Measurements from ENCODE around the gene KCNJ6.
"Not testable (repeated sequence)": the region's sequence is repeated elsewhere in the genome, so short reads cannot be mapped to it uniquely, and the experiment has no call there.

Gene KCNJ6

DNA sequence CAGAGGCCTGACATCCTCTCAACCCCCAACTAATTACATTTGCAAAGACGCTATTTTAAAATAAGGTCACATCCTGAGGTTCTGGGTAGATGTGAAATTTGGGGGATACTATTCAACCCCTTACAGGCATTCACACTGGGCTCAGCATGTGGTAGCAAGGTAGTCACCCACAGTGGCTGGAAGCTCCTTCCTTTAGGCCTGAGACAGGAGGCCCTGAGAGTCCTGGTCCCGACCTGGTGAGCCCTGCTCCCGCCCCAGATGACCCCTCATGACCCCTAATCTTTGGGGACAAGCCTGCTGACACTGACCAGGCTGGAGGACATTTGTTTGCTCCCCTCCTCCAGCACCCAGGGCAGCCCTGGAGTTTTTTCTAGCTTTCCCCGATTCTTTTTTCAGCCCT is 323.8 kb downstream of the KCNJ6 start:
- H3K4me1 ChIP-seq (ENCODE audit: control insufficient read depth, insufficient read depth, low read length, unreplicated experiment), result no peaks in the 10 kb centered on the region
- H3K4me3 ChIP-seq (ENCODE audit: low read depth, low read length), result no peak overlapping the region
- H2AFZ ChIP-seq (ENCODE audit: low read length, unreplicated experiment), result no peak overlapping the region
- H3K27me3 ChIP-seq (ENCODE audit: insufficient read depth, low read length), result peaks cover 21% of the 10 kb centered on the region; the same call in 1 of the 2 replicates
- H3K36me3 ChIP-seq (ENCODE audit: insufficient read depth, low read length), result no peaks in the 10 kb centered on the region
- no peak overlapping the region for H3K27ac ChIP-seq (ENCODE audit: low read depth, low read length)
- no peaks in the 10 kb centered on the region for H3K79me2 ChIP-seq (ENCODE audit: control insufficient read depth, insufficient read depth, low read length, unreplicated experiment)

DNA sequence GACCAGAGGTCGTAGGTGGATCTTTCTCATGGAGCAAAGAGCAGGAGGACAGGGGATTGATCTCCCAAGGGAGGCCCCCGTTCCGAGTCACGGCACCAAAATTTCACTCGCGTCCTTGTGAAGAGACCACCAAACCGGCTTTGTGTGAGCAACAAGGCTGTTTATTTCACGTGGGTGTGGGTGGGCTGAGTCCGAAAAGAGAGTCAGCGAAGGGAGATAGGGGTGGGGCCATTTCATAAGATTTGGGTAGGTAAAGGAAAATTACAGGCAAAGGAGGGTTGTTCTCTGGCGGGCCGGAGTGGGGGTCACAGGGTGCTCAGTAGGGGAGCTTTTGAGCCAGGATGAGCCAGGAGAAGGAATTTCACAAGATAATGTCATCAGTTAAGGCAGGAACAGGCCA is 324.3 kb downstream of the KCNJ6 start:
- H2AFZ ChIP-seq (ENCODE audit: low read length, unreplicated experiment); H3K27ac ChIP-seq (ENCODE audit: low read depth, low read length); H3K79me2 ChIP-seq (ENCODE audit: control insufficient read depth, insufficient read depth, low read length, unreplicated experiment); H3K4me1 ChIP-seq (ENCODE audit: control insufficient read depth, insufficient read depth, low read length, unreplicated experiment); H3K36me3 ChIP-seq (ENCODE audit: insufficient read depth, low read length); H3K4me3 ChIP-seq (ENCODE audit: low read depth, low read length): not testable (repeated sequence)
- peaks cover 21% of the 10 kb centered on the region; the same call in 1 of the 2 replicates for H3K27me3 ChIP-seq (ENCODE audit: insufficient read depth, low read length)

- H3K4me3 ChIP-seq (ENCODE audit: low read depth, low read length); H3K79me2 ChIP-seq (ENCODE audit: control insufficient read depth, insufficient read depth, low read length, unreplicated experiment); H3K27ac ChIP-seq (ENCODE audit: low read depth, low read length); H2AFZ ChIP-seq (ENCODE audit: low read length, unreplicated experiment); H3K4me1 ChIP-seq (ENCODE audit: control insufficient read depth, insufficient read depth, low read length, unreplicated experiment); H3K36me3 ChIP-seq (ENCODE audit: insufficient read depth, low read length): not testable (repeated sequence)
- peaks cover 18% of the 10 kb centered on the region; the same call in 1 of the 2 replicates for H3K27me3 ChIP-seq (ENCODE audit: insufficient read depth, low read length)
These were observed 325.4 kb downstream of the KCNJ6 start for GRCh38 chr21:37590836-37591235.

- H3K4me3 ChIP-seq (ENCODE audit: low read depth, low read length), result not testable (repeated sequence)
These were observed 327.6 kb downstream of the KCNJ6 start for GRCh38 chr21:37588644-37589043.

GRCh38 chr21:37587635-37588177 is 328.6 kb downstream of the KCNJ6 start:
- Histone ChIP-seq H3K27ac (ENCODE audit: low read depth, low read length) (no peak overlapping the region), H3K79me2 (ENCODE audit: control insufficient read depth, insufficient read depth, low read length, unreplicated experiment) (no peaks in the 10 kb centered on the region), H2AFZ (ENCODE audit: low read length, unreplicated experiment) (no peak overlapping the region), H3K4me1 (ENCODE audit: control insufficient read depth, insufficient read depth, low read length, unreplicated experiment) (no peaks in the 10 kb centered on the region), H3K4me3 (ENCODE audit: low read depth, low read length) (no peak overlapping the region), H3K27me3 (ENCODE audit: insufficient read depth, low read length) (no peaks in the 10 kb centered on the region), H3K36me3 (ENCODE audit: insufficient read depth, low read length) (no peaks in the 10 kb centered on the region)

More at GRCh38 chr21:37588644-37589043, 327.6 kb downstream of the KCNJ6 start:
- H2AFZ ChIP-seq (ENCODE audit: low read length, unreplicated experiment); H3K27ac ChIP-seq (ENCODE audit: low read depth, low read length); H3K79me2 ChIP-seq (ENCODE audit: control insufficient read depth, insufficient read depth, low read length, unreplicated experiment); H3K4me1 ChIP-seq (ENCODE audit: control insufficient read depth, insufficient read depth, low read length, unreplicated experiment); H3K36me3 ChIP-seq (ENCODE audit: insufficient read depth, low read length); H3K27me3 ChIP-seq (ENCODE audit: insufficient read depth, low read length): not testable (repeated sequence)

GRCh38 chr21:37587203-37587602 is 329.1 kb downstream of the KCNJ6 start:
- no peak overlapping the region for H3K27ac ChIP-seq (ENCODE audit: low read depth, low read length)
- no peaks in the 10 kb centered on the region for H3K27me3 ChIP-seq (ENCODE audit: insufficient read depth, low read length)
- no peaks in the 10 kb centered on the region for H3K79me2 ChIP-seq (ENCODE audit: control insufficient read depth, insufficient read depth, low read length, unreplicated experiment)
- H3K36me3 ChIP-seq (ENCODE audit: insufficient read depth, low read length), result no peaks in the 10 kb centered on the region
- H3K4me1 ChIP-seq (ENCODE audit: control insufficient read depth, insufficient read depth, low read length, unreplicated experiment), result no peaks in the 10 kb centered on the region
- no peak overlapping the region for H3K4me3 ChIP-seq (ENCODE audit: low read depth, low read length)
- H2AFZ ChIP-seq (ENCODE audit: low read length, unreplicated experiment), result no peak overlapping the region

DNA sequence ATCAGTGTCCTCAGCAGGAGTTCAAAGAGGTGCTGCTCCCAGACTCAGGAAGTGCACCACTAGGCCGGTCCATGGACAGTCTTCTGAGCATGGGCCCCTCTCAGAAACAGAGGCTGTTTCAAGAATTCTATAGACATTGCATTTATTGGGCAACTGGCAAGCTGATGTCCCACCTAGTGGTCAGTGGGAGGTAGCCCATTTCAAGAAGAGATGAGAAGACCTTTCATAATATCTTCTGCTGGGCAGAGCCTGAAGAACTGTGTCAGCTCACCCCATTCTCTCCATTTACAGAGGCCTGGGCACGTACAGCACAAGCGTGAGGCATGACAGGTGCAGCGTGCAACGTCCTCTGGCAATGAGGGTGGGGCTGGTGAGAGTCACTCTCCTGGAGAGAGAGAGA is 333.7 kb downstream of the KCNJ6 start:
- H3K27me3 ChIP-seq (ENCODE audit: insufficient read depth, low read length), result no peaks in the 10 kb centered on the region
- no peaks in the 10 kb centered on the region for H3K79me2 ChIP-seq (ENCODE audit: control insufficient read depth, insufficient read depth, low read length, unreplicated experiment)
- no peaks in the 10 kb centered on the region for H3K36me3 ChIP-seq (ENCODE audit: insufficient read depth, low read length)
- H2AFZ ChIP-seq (ENCODE audit: low read length, unreplicated experiment), result peak overlapping the region; percentile 68
- H3K4me3 ChIP-seq (ENCODE audit: low read depth, low read length), result no peak overlapping the region
- no peak overlapping the region for H3K27ac ChIP-seq (ENCODE audit: low read depth, low read length)
- no peaks in the 10 kb centered on the region for H3K4me1 ChIP-seq (ENCODE audit: control insufficient read depth, insufficient read depth, low read length, unreplicated experiment)

- Histone ChIP-seq H3K4me1 (ENCODE audit: control insufficient read depth, insufficient read depth, low read length, unreplicated experiment) (no peaks in the 10 kb centered on the region), H3K79me2 (ENCODE audit: control insufficient read depth, insufficient read depth, low read length, unreplicated experiment) (no peaks in the 10 kb centered on the region), H2AFZ (ENCODE audit: low read length, unreplicated experiment) (no peak overlapping the region), H3K27me3 (ENCODE audit: insufficient read depth, low read length) (no peaks in the 10 kb centered on the region), H3K36me3 (ENCODE audit: insufficient read depth, low read length) (no peaks in the 10 kb centered on the region), H3K27ac (ENCODE audit: low read depth, low read length) (no peak overlapping the region), H3K4me3 (ENCODE audit: low read depth, low read length) (no peak overlapping the region)
These were observed 335.6 kb downstream of the KCNJ6 start for GRCh38 chr21:37580666-37581065.

DNA sequence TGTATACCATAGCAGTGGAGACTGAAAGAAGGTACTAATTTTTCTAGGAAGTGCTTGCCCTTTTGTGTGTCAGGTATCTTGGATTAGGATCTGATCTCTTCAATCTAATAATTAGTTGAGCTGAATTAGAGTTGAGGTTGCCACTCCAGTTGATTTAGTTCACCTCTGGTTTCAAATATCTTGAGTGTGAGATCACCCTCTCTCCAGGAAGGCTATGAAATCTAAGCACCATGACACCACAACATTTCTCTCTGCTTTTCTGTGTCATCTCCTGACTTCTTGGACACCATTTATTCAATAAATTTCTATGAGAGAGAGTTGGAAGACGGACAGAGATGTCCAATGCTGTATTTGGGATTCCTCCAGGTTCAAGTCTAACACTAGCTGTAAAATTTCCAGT is 336.9 kb downstream of the KCNJ6 start:
- Histone ChIP-seq H3K4me3 (ENCODE audit: low read depth, low read length) (no peak overlapping the region), H3K79me2 (ENCODE audit: control insufficient read depth, insufficient read depth, low read length, unreplicated experiment) (no peaks in the 10 kb centered on the region), H3K27me3 (ENCODE audit: insufficient read depth, low read length) (no peaks in the 10 kb centered on the region), H3K4me1 (ENCODE audit: control insufficient read depth, insufficient read depth, low read length, unreplicated experiment) (no peaks in the 10 kb centered on the region), H2AFZ (ENCODE audit: low read length, unreplicated experiment) (no peak overlapping the region), H3K27ac (ENCODE audit: low read depth, low read length) (no peak overlapping the region), H3K36me3 (ENCODE audit: insufficient read depth, low read length) (no peaks in the 10 kb centered on the region)

DNA sequence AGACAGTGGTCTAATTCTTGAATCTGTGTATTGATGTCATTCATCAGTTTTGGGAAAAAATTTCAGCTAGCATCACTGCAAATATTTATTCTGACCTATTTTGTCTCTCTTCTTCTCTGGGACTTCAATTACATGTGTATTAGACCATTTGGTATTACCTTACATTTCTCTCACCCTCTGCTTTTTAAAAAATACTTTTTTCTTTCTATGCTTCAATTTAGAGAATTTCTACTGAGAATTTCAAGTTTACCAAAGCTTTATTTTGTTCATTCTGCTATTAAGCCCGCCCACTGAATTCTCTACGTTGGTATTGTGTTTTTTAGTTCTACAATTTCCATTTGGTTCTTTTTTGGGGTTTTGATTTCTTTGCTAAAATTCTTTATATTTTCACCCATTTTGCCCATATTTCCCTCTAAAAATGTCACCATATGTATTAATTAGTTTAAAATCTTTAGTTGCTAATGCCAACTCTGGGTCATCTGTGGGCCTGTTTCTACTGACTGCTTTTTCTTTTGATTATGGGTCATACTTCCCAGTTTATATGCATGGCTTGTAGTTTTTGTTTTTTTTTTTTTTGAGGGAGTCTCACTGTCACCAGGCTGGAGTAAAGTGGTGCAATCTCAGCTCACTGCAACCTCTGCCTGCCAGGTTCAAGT is 337.7 kb downstream of the KCNJ6 start:
- H3K4me3 ChIP-seq (ENCODE audit: low read depth, low read length), result no peak overlapping the region
- H3K36me3 ChIP-seq (ENCODE audit: insufficient read depth, low read length), result no peaks in the 10 kb centered on the region
- H3K79me2 ChIP-seq (ENCODE audit: control insufficient read depth, insufficient read depth, low read length, unreplicated experiment), result no peaks in the 10 kb centered on the region
- no peaks in the 10 kb centered on the region for H3K27me3 ChIP-seq (ENCODE audit: insufficient read depth, low read length)
- H3K27ac ChIP-seq (ENCODE audit: low read depth, low read length), result no peak overlapping the region
- H3K4me1 ChIP-seq (ENCODE audit: control insufficient read depth, insufficient read depth, low read length, unreplicated experiment), result no peaks in the 10 kb centered on the region
- H2AFZ ChIP-seq (ENCODE audit: low read length, unreplicated experiment), result no peak overlapping the region

DNA sequence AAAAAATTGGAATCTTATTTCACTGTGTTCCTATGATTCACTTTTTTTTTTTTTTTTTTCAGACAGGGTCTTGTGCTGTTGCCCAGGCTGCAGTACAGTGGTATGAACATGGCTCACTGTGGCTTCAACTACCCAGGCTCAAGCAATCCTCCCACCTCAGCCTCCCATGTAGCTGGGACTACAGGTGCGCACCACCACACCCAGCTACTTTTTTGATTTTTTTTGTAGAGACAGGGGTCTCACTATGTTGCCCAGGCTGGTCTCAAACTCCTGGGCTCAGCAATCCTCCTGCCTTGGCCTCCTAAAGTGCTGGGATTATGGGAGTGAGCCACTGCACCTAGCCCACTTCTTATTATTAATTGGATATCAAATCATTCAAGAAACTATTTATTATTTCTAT is 339.3 kb downstream of the KCNJ6 start:
- H3K4me1 ChIP-seq (ENCODE audit: control insufficient read depth, insufficient read depth, low read length, unreplicated experiment); H3K27ac ChIP-seq (ENCODE audit: low read depth, low read length); H3K79me2 ChIP-seq (ENCODE audit: control insufficient read depth, insufficient read depth, low read length, unreplicated experiment); H2AFZ ChIP-seq (ENCODE audit: low read length, unreplicated experiment); H3K36me3 ChIP-seq (ENCODE audit: insufficient read depth, low read length); H3K27me3 ChIP-seq (ENCODE audit: insufficient read depth, low read length); H3K4me3 ChIP-seq (ENCODE audit: low read depth, low read length): not testable (repeated sequence)

All from ACC112 (cell line).